HG03469 (cell line): Measurements from ENCODE around the gene SIAE.

ENCODE experiments used
- ATAC-seq: cut with Tn5 transposase; IDR thresholded peaks from one replicate; pipeline ENCODE4 v1.9.1; 2021; ENCODE audit warnings: mild to moderate bottlenecking, moderate library complexity, moderate number of reproducible peaks; ENCODE audit not compliant: unreplicated experiment

SIAE gene

DNA sequence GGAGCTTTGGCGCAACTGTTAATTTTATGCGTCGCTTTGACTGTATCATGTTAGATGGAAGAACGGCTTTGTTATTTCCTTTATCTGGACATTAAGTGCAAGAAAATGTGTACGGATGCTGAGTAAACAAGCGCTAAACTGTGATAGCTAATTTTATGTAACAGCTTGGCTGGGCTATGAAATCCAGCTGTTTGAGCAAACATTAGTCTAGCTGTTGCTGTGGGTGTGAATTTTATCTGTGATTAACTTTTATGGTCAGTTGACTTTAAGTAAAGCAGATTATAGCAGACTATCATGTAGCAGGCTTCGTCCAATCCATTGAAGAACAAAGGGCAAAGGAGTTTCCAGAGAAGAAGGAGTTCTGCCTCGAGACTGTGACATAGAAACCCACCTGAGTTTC lies 89.8 kb downstream of the SIAE start:
- no peak for ATAC-seq
